SH-SY5Y (cell line): Measurements from ENCODE around the gene PDSS1.

Source experiments
- GATA2 ChIP-seq: IDR thresholded peaks from 2 replicates; pipeline ENCODE4 v1.6.1; 2011; ENCODE audit warnings: mild to moderate bottlenecking, low read depth, low read length
- GATA3 ChIP-seq: IDR thresholded peaks from 2 replicates; pipeline ENCODE4 v1.6.1; 2011; ENCODE audit warnings: low read depth, mild to moderate bottlenecking, low read length, moderate library complexity

Gene PDSS1

GRCh38 chr10:26697163-26697921 is at the start of gene PDSS1:
Gene PDSS1 (plus strand): TSS chr10:26697701. CDS start chr10:26697712, 11 bp downstream.
- TF ChIP-seq GATA2 (no peak), GATA3 (no peak)

GRCh38 chr10:26650406-26650805 is 47.1 kb upstream of the PDSS1 start:
- TF ChIP-seq GATA2 (no peak), GATA3 (no peak)

- TF ChIP-seq GATA3 (no peak), GATA2 (no peak)
Observed at GRCh38 chr10:26653004-26653403, 44.5 kb upstream of the PDSS1 start.

DNA sequence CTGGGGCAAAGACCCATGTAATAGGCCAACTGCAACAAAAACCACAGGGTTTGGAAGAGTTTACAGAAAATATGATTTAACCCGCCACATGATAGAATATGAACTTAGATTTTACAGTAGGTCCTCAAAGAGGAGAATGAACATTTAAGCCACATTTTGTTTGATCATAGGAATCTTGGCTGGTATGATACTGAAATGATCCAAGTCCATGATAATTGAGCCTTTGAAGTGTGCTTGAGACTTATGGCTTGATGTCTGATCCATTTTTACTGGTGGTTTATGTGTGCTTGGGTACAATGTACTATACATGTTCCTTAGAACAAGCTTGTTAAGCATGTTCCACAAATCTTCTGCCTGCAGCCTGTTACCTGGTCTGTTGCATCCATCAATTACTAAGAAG is 41.8 kb upstream of the PDSS1 start:
- TF ChIP-seq GATA3 (no peak), GATA2 (no peak)

DNA sequence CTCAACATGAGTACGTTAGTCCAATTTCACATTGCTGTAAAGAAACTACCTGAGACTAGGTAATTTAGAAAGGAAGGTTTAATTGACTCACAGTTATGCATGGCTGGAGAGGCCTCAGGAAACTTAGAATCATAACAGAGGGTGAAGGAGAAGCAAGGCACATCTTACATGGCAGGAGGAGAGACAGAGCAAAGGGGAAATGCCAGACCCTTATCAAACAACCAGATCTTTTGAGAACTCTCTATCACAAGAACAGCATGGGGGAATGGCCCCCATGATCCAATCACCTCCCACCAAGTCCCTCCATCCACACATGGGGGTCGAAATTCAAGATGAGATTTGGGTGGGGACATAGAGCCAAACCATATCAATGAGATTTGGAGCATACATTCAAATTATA is 34.6 kb upstream of the PDSS1 start:
- TF ChIP-seq GATA3, result no peak
- TF ChIP-seq GATA2, result no peak

DNA sequence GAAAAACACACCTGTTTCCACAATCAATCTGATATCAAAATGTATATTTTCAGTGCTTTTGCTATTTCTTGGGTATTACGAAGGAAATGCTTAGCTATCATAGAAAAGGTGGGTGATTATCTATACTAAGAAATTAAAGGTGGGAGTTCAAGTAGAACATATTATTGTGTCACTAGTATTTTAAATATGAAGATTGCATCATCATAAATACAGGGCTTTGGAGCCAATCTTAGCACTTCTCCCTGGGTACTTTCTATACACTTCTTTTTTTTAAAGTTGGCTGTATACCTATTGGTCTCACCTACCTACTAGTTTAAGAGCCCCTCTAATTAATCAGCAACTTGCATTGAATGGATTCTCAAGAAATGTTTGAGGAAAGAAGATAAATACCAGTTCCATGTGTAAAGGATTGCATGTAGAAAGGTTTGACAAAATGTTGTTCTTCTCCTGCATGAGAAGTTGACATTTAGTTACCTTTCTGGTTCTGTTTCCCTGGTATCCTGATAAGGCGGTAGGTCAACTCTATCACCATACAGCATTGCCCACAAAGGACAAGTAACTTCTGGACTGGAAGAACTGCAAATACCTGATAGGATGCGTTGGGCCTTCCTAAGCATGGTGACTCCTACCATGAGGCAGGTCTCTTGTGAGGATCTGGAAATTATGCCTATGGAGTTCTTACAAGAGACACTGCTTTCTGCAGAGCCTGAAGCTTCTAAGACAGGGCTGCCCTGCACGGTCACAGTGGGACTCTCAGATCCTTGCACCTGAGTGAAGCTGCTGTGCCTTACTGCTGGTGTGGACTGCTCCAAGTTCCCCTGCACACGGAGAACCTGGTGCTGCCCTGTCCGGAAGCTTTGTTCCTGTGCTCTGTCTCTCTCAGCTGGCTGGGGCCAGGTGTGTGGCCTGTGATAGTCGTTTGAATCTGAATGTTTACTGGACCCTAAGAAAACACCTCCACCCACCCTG is 32.1 kb upstream of the PDSS1 start:
- TF ChIP-seq GATA3 (no peak), GATA2 (no peak)

- TF ChIP-seq GATA2 (no peak), GATA3 (no peak)
Observed at GRCh38 chr10:26675873-26676257, 21.6 kb upstream of the PDSS1 start.

- no peak for TF ChIP-seq GATA3
- no peak for TF ChIP-seq GATA2
Observed at GRCh38 chr10:26679588-26679987, 17.9 kb upstream of the PDSS1 start.

- no peak for TF ChIP-seq GATA2
- TF ChIP-seq GATA3, result no peak
Observed at GRCh38 chr10:26681076-26681475, 16.4 kb upstream of the PDSS1 start.

GRCh38 chr10:26682931-26683330 is 14.6 kb upstream of the PDSS1 start:
- TF ChIP-seq GATA2, result no peak
- TF ChIP-seq GATA3, result no peak

DNA sequence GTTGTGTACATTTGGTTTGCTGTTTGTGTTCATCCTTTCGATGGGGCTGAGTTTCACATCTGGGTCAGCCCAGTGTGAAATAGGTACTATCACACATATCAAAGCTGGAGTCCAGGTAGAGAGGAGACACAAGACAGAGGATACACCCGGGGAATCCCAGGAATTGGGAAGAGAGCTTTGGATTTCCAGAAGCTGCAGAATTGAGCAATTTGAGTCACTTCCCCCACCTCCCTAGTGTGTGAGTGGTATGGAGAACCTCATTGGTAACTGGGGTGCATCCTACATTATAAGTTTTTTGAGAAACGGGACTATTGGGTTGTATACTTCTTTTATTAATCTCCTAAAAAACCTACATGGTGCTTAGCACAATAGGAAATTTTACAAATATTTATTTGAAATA is 12.1 kb upstream of the PDSS1 start:
- TF ChIP-seq GATA2 (no peak), GATA3 (no peak)

DNA sequence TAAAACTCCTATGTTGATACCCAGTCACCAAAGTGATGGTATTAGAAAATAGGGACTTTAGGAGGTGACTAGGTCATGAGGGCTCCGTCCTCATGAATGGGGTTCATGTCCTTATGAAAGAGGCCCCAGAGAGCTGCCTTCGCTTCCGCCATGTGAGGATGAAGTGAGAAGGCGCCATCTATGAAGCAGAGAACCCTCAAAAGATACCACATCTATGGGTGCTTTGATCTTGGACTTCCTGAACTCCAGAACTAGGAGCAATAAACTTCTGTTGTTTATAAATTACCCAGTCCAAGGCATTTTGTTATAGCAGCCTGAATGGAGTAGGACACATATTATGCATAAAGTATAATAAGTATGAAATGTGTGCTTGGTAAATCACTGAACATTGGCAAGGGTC is 8.1 kb upstream of the PDSS1 start:
- TF ChIP-seq GATA2, result no peak
- TF ChIP-seq GATA3, result no peak

DNA sequence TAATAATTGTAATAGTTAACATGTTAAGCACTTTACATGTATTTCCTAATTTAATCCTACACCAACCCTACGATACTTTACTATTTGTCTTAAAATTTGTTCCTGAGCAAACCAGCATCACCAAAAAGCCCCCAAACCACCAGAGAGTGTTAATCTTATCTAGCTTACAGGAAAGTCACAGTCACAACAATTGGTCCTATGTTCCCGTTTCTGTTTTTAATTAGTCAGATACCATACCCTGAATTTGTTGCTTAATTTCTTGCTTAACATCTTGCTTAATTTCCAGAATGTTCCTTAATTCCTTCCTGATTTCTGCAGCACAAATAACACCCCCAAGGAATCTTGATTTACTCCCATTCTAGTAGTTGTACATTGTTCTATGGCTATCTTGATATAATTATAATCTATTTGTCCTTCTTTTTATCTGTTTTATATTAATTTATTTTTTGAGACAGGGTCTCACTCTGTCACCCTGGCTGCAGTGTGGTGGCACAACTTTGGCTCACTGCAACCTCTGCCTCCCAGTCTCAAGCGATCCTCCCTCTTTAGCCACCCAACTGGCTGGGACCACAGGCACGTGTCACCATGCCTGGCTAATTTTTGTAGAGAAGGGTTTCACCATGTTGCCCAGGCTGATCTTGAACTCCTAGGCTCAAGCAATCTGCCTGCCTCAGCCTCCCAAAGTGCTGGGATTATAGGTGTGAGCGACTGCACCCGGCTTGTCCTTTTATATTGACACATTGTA is 6.6 kb upstream of the PDSS1 start:
- no peak for TF ChIP-seq GATA3
- no peak for TF ChIP-seq GATA2

DNA sequence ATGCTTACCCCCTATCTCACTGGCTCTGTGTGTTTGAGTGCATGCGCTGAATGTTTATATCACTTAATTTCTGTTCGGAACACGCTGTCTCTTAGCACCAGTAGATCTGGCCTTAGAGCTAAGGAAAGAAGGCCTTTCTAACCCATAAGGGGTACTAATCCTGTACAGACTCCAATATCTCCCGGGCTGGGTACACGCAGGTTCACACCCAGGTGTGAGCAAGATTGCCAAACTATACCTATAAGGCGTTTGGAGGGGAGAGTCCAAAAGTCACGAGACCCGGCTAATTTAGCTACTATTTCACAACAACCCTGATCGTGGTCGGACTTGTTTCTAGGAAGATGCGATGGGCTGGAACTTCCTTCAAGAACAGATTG is 727 bp upstream of the PDSS1 start:
- TF ChIP-seq GATA3 (no peak), GATA2 (no peak)
